GM21737 (cell line): ENCODE results near the gene UBTD1.

ENCODE experiments used
- ATAC-seq: cut with Tn5 transposase; IDR thresholded peaks from one replicate; pipeline ENCODE4 v1.9.1; 2021; ENCODE audit warnings: mild to moderate bottlenecking, moderate library complexity; ENCODE audit not compliant: unreplicated experiment

UBTD1 gene

GRCh38 chr10:97482381-97482780 is 16.3 kb upstream of the UBTD1 start:
- ATAC-seq = no peak

- no peak for ATAC-seq
These were observed 15.2 kb upstream of the UBTD1 start for GRCh38 chr10:97483506-97483905.

GRCh38 chr10:97483921-97484320 is 14.8 kb upstream of the UBTD1 start:
- no peak for ATAC-seq

- ATAC-seq = no peak
These were observed 13.0 kb upstream of the UBTD1 start for GRCh38 chr10:97485647-97486281.

- no peak for ATAC-seq
These were observed 8.1 kb upstream of the UBTD1 start for GRCh38 chr10:97490592-97490991.

GRCh38 chr10:97494151-97494550 is 4.6 kb upstream of the UBTD1 start:
- ATAC-seq = no peak

- no peak for ATAC-seq
These were observed 3.7 kb upstream of the UBTD1 start for GRCh38 chr10:97494863-97495506.

- peak; percentile 30 for ATAC-seq
These were observed 1.1 kb upstream of the UBTD1 start for GRCh38 chr10:97497572-97498075.

GRCh38 chr10:97498076-97498840 is 466 bp upstream of the UBTD1 start, which contains the start of gene MMS19:
Gene MMS19 (minus strand): TSS chr10:97498422. CDS start chr10:97498384, 38 bp downstream.
- peak; percentile 92 for ATAC-seq

- ATAC-seq = no peak
These were observed 1.0 kb downstream of the UBTD1 start for GRCh38 chr10:97499561-97500296.

GRCh38 chr10:97500297-97500575 is 1.5 kb downstream of the UBTD1 start:
- ATAC-seq = no peak

- no peak for ATAC-seq
These were observed 4.2 kb downstream of the UBTD1 start for GRCh38 chr10:97502916-97503315.

GRCh38 chr10:97503406-97503805 is 4.7 kb downstream of the UBTD1 start:
- ATAC-seq = no peak

GRCh38 chr10:97505152-97505551 is 6.4 kb downstream of the UBTD1 start:
- no peak for ATAC-seq

GRCh38 chr10:97506199-97506991 is 7.7 kb downstream of the UBTD1 start:
- ATAC-seq = no peak

- ATAC-seq = no peak
These were observed 9.6 kb downstream of the UBTD1 start for GRCh38 chr10:97508342-97508741.

GRCh38 chr10:97509120-97509680 is 10.5 kb downstream of the UBTD1 start:
- ATAC-seq = no peak

- no peak for ATAC-seq
These were observed 12.0 kb downstream of the UBTD1 start for GRCh38 chr10:97510686-97511085.

- no peak for ATAC-seq
These were observed 13.2 kb downstream of the UBTD1 start for GRCh38 chr10:97511711-97512440.
